COR-L47 (cell line): ENCODE measurements around the gene C5.

Experiments
- DNase-seq: peaks from one replicate; lab custom pipeline; 2025; lab: John Stamatoyannopoulos, UW

Gene C5

GRCh38 chr9:120941046-120941770, 108.9 kb downstream of the C5 start:
- no peak for DNase-seq

GRCh38 chr9:120940573-120940972, 109.5 kb downstream of the C5 start:
- DNase-seq = no peak

GRCh38 chr9:120938851-120939250, 111.2 kb downstream of the C5 start:
- no peak for DNase-seq

- no peak for DNase-seq
Observed at GRCh38 chr9:120937596-120937995, 112.5 kb downstream of the C5 start.

DNA sequence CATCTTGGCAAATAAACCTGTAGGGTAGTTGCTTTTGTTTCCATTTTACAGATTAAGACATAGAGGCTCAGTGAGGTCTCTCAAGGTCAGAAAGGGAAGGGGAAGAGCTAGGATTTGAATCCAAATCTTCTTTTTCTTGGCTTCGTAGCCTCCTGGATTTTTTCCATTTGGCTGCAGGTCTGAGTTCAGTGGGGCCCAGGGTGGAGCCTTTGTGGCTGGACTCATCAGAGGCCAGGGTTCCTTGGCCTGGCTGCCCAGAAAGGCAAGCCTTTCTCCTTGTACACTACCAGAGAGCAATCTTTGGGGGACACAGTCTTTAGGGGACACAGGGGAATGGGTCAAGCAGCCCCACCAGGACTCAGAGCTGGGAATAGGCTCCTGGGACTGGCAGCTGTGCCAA, 112.9 kb downstream of the C5 start:
- no peak for DNase-seq

DNA sequence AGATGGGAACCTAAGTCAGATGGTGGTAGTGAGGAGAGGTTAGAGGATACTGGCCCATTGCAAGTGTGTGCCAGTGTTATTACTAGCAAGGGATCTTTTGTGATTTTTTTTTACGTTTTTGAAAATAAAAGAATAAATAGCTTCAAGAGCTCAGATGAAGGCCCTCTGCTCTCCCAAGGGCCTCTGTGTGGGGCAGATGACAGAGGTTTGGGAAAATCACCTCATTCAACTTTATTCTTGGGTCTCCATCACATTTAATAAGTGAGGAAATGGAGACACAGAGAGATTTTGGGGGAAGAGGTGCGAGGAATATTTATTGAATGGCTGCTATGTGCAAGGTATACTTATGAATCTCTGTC, 113.3 kb downstream of the C5 start:
- DNase-seq = no peak

- DNase-seq = peak; percentile 86
Observed at GRCh38 chr9:120936011-120936763, 113.9 kb downstream of the C5 start.

DNA sequence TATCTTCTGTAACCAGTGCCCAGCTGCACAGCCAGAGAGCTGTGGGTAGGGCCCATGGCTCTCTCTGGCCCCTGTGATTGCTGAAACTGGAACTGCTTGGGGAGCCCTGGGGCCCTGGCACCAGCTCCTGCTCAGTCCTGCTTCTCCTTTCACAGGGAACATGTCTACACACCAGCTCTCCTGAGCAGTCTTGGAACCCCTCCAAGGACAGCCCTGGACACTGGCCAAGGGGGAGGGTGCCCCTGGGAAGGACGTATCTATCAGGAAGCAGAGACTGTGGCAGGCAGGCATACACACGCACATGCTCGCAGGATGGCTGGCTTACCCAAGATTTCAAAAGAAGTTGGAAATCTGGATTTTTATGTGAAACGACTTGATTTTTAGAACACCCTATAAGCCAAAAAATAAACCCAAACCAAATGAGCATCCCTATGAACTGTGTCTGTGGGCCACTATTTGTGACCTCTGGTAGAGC, 114.7 kb downstream of the C5 start:
- peak; percentile 96 for DNase-seq

DNA sequence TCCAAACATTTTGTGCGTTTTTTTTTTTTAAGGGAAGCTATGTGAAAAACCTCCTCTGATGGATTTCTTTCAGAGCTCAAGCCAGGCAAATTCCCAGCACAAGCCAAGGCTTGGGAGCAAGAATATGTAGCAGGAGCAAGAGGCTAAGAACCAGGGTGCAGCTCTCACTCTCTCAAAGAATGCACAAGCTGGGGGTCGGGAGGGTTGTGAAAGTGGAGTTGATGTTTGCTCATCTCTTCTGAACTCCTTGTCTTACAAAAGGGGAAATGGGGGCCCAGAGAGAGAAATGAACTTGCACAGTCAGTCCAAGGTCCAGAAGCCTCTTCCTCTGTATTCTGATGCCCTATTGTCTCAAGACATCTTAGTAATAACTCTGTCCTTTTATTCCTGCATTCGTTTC, 115.8 kb downstream of the C5 start:
- no peak for DNase-seq

DNA sequence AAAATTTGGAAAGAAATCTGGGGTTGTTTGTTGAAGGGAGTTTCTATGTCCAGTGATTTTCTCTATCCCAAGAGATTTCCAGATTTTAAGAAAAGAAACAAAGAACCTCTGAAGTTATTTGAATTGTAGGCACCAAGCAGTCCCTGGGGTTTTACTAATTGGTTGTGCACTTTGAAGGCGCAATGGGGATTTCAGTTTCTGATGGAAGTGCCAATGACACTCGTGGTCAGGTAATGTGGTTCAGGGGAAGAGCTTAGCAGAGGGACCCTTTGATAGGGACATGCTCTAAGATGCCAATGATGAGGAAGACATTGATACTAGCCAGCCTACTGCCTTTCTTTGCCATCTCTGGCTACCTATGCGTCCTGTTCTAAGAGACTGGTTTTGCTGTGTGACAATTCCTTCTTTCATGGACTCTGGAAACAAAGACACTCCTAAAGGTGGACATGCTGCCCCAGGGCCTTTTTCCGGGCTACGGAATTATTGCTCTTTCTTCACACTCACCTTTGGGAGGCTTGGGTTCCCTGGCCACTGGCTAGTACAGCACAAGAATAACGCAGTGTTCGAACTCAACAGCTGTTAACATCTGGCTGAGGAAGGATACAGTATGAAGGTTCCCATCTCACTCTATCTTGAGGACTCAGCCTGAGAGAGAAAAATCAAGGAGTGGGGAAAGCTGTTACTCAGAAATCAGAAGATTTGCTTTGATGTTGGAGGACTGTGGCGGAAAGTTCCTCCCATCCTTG, 116.6 kb downstream of the C5 start:
- no peak for DNase-seq

GRCh38 chr9:120932086-120932823, 117.8 kb downstream of the C5 start:
- DNase-seq = no peak

GRCh38 chr9:120931231-120932085, 118.6 kb downstream of the C5 start:
- DNase-seq = no peak

DNA sequence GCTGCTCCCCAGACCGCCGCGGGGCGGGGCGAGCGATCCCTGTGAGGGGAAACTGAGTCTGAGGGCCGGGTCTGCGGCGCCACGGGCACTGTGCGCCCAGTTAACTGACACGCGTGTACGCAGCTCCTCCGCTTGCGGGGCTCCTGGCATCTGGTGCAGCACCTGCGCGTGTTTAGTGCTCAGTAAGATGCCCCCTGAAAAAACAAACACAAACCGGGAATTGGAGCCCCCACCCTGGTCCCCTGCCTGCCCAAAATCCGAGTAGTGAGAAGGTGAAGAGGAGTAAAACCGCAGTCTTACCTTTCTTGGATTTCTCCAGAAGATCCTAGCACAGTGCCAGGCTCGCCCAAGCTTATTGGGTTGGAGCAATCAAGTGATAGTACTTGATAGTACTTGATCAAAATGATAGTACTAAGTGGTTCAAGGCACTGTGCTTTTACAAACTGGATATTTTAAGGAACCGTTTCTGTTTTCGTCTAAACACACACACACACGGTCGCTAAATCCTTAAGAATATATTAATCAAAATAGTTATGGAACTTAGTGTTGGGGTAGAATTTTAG, 120.8 kb downstream of the C5 start:
- DNase-seq = no peak

DNA sequence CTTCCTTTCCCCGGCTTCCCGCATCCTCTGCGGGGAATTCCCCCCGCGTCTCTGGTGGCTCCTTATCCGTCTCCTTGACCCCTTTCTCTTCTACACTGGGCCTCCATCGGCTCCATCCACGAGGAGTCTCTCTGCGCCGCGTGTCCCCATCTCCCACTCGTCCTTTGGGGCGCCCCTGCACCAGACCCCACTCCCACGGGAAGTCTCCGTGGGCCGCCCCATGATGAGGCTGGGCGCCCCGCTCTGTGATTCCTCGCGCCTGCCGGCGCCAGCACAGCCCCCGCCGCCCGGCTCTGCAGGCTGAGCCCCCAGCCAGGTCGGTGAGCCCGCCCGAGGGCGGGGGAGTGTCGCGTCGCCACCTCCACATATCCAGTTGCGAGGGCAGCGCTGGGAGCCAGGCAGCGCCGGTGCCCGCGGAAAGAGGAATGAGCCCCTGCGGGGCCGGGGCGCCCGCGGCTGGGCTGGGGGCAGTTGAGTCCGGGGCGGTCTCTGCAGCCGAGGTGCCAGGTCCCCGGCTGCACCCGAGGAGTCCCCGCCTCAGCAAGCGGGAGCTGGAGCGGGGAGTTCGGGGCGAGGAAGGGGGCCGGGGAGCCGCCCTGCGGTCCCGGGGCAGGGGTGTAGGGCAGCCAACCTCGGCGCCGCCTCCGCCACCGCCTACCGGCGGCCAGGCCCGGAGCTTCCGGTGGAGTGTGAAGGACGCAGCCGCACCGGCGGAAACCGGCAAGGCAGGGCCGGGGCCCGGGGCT, 121.4 kb downstream of the C5 start:
- DNase-seq = peak; percentile 46

DNA sequence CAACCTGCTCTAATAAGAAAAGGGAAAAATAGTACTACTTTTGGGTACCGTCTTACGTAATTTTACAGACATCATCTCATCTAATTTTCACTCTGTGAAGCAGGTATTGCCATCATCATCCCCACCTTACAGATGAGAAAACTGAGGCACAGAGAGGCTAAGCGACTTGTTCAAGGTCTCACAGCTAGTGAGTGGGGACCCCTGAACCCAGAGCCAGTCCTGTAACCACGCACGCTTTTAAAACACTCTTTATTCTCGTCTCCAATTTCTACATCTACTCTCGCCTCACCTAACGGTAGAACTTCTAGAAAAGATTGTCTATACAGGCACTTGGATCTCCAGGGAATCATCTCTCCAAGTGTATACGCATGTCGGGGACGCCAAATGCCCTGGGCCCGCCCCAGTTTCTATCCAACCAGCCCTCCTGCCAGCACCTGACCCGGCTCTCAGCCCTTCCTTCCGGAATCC, 122.0 kb downstream of the C5 start:
- DNase-seq = no peak

GRCh38 chr9:120927269-120928014, 122.6 kb downstream of the C5 start:
- DNase-seq = no peak

GRCh38 chr9:120926397-120926928, 123.6 kb downstream of the C5 start, which contains the start of gene TRAF1:
TSS of gene TRAF1 (minus strand) at chr9:120926796. CDS start at chr9:120926075, 721 bp downstream.
- no peak for DNase-seq

GRCh38 chr9:120925535-120926396, 124.3 kb downstream of the C5 start:
- DNase-seq = no peak
